Fibroblast of skin of right biceps (primary cell): ENCODE data around the gene ZNF441.
"Not testable (repeated sequence)": the region's sequence is repeated elsewhere in the genome, so short reads cannot be mapped to it uniquely, and the experiment has no call there.

Source experiments
- DNase-seq: peaks from one replicate; pipeline ENCODE4 v3.0.0-alpha.2; 2013

Gene ZNF441

DNA sequence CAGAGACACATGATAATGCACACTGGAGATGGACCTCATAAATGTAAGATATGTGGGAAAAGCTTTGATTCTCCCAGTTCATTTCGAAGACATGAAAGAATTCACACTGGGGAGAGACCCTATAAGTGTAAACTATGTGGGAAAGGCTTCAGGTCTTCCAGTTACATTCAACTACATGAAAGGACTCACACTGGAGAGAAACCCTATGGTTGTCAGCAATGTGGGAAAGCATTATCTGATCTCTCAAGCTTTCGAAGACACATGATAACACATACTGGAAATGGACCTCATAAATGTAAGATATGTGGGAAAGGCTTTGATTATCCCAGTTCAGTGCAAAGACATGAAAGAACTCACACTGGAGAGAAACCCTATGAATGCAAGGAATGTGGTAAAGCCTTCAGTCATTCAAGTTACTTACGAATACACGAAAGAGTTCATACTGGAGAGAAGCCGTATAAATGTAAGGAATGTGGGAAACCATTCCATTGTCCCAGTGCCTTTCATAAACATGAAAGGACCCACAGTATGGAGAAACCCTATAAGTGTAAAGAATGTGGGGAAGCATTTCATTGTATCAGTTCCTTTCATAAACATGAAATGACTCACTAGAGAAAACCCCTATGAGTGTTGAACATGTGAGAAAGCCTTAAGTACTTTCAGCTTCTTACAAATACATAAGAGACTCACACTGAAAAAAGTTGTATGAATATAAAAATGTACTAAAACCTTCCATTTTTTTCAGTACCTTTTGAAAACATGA lies 14.7 kb downstream of the ZNF441 start:
- peak; percentile 19 for DNase-seq

DNA sequence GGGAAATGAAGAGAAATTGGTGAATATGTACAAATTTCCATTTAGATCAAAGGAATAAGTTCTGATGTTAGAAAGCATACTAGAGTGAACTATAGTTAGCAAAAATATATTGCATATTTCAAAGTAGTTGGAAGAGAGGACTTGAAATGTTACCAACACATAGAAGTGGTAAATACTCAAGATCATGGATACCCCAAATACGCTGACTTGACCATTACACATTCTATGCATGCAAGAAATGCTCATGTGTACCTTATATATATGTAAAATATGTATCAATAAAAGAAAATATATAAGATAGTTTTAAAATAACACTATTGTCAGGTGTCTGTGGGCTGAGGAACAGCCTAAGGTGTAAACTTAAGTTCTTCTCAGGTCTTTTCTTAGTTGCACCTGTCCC lies 17.0 kb downstream of the ZNF441 start:
- no peak for DNase-seq

DNA sequence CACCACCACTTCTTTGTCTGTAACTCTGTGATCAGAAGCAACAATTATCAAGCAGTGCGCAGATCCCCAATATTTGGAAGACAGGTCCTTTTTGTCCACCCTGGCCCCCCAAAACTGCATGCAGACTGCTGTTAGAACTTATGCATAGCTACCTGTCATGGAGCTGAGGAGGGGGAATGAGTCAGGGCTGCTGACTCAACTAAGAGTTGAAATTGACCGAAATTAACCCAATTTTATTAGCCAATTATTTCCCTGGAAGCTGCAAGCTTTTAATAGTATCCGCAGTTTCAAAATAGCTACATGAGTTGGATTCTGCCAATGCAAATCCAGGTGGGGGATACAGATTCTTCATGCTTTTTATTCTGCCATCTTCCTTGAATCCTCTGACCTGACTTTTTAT lies 17.6 kb downstream of the ZNF441 start:
- no peak for DNase-seq

DNA sequence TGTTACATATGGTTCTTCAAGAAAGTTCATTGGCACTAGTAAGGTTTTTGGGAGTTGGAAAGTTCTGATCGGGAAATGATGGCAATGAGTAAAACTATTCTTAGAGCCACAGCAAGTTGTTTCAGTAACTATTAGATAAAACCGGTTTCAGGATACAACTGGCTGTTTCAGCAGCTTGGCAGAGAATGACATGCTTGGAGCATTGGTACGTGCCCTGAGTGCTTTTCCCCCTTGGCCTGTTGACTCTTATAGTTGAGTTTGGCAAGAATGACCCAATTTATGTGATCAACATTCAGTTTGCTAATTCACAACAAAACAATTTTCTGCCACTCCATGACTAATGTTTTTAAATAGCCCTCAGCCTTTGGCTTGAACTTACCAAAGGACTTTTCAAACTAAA lies 20.7 kb downstream of the ZNF441 start:
- DNase-seq: no peak

DNA sequence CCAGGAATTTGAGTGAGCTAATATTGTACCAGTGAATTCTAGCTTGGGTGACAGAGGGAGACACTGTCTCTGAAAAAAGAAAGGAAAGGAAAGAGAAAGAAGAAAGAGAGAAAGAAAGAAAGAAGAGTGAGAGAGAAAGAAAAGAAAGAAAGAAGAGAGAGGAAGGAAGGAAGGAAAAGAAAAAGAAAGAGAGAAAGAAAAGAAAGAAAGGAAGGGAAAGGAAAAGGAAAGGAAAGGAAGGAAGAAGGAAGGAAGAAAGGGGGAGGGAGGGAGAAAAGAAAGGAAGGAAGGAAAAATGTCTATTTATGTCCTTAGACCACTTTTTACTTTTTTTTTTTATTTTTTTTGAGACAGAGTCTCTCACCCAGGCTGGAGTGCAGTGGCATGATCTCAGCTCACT lies 26.1 kb downstream of the ZNF441 start:
- DNase-seq: no peak

DNA sequence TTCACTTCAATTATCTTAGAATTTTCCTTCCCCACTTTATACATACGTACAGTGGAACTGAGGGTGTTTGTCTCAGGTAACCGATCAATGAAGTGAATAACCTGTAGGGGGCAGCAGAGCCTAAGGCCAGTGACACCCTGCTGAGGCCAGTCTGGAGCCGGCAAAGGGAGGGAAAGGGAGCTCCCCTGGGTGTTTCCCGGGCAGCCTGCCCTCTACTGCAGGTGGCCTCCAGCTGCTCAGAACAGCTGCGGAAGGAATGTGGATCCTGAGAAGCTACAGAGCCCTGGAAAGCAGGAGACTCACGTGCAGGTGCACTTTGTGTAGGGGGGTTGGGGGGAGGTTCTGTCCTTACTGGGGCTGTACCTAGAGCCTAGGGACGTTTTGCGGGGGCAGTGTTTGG lies 30.7 kb downstream of the ZNF441 start:
- peak; percentile 84 for DNase-seq

DNA sequence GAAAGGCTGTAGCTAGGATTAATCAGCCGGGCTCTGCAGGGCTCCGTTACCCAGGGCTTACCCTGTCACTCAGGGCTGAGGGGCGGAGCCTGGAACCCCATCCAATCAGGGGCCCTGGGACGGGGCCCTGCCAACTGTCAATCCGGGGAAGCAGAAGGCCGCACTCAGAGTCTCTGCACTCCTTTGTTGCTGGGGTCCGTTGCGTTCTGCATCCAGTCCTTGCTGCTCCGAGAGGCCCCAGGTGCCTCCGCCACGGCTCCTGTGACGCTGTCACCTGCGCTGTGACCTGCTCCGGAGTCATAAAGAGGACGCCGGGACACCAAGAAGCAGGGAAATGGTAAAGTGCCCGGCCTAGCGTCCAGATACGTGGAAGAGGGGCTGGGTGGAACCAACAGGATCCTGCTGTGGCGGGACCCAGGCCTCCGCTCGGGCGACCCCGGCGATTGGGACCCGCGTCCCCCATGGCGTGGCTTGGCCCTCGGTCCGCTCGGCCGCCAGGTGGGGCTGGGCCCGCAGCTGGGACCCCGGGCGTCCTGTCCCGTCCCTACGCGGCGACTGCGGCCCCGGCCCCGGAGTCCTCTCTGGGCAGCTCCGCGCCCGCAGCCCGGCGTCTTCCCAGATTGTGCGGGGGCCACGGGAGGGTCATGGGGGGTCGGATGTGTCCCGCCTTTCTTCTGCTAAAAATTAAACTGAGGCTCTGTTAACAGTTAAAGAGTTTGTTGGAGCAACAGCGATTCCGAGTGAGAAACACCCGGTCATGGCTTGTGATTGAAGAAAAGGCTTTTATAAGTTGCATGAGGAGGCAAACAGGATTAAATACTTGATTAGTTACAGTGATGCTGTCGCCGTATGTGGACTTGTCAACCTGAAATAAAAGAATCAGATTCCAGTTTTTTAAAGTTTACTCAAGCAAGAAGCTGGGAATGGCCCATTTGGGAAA lies 31.9 kb downstream of the ZNF441 start, which contains the start of gene ZNF491:
TSS of gene ZNF491 (plus strand) at position 133 of the 940 bp plus-strand sequence. CDS start 7,431 bp downstream, outside the sequence.
- peak; percentile 88 for DNase-seq

DNA sequence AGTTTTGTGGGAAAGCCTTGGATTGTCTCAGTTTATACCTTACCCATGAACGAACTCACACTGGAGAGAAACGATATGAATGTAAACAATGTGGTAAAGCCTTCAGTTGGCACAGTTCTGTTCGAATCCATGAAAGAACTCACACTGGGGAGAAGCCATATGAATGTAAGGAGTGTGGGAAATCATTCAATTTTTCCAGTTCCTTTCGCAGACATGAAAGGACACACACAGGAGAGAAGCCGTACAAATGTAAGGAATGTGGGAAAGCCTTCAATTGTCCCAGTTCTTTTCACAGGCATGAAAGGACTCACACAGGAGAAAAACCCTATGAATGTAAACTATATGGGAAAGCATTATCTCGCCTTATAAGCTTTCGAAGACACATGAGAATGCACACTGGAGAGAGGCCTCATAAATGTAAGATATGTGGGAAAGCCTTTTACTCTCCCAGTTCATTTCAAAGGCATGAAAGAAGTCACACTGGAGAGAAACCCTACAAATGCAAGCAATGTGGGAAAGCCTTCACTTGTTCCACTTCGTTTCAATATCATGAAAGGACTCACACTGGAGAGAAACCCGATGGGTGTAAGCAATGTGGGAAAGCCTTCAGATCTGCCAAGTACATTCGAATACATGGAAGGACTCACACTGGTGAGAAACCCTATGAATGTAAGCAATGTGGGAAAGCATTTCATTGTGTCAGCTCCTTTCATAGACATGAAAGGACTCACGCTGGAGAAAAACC lies 39.7 kb downstream of the ZNF441 start:
- DNase-seq: no peak

DNA sequence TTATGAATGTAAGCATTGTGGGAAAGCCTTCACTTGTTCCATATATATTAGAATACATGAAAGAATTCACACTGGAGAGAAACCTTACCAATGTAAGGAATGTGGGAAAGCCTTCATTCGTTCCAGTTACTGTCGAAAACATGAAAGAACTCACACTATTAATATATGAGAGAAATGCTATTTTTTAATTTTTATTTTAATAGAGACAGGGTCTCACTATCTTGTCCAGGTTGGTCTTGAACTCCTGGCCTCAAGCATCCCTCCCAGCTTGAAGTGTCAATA lies 40.2 kb downstream of the ZNF441 start:
- no peak for DNase-seq

DNA sequence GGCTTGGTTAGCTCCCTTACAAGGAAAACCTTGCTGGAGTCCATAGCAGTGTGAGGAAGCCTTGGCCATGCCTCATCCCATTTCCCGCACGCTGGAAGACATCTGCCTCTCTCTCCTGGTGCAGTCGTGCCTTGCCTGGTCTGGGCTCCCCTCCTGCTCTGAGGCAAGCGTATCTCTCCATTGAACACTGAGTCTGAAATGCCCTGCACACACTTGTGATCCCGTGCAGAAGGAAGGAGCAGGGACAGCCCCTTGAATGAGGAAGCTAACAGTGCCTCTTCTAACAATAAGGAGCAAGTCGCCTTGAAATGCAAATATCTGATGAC lies 46.9 kb downstream of the ZNF441 start:
- no peak for DNase-seq

DNA sequence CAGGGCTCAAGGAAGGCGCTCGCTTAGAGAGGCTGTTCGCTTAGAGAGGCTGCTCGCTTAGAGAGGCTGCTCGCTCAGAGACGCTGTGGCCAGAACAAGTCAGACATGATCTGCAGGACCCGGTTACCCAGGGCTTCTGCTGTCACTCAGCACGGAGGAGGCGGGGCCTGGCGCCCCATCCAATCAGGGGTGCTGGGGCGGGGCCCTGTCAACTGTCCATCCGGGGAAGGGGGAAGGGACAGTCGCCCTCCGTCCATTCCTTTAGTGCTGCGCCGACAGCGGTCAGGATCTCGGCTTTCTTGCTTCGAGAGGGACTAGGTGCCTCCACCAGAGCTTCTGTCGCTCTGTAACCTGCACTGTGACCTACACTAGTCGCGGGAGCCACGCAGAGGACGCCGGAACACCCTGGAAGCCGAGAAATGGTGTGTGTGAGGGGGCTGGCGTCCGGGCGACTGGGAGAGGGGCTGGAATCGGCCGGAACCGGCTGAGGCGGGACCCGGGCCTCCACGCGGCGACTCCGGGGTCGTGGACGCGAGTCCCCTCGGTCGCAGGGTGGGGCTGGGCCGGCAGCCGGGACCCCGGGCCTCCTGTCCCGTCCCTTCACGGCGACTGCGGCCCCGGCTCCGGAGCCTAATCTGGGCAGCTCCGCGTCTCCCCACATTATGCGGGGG lies 47.4 kb downstream of the ZNF441 start, which contains the start of gene ZNF440:
TSS of gene ZNF440 (plus strand) at position 245 of the 671 bp plus-strand sequence. CDS start at position 420, 175 bp downstream.
- peak; percentile 91 for DNase-seq

DNA sequence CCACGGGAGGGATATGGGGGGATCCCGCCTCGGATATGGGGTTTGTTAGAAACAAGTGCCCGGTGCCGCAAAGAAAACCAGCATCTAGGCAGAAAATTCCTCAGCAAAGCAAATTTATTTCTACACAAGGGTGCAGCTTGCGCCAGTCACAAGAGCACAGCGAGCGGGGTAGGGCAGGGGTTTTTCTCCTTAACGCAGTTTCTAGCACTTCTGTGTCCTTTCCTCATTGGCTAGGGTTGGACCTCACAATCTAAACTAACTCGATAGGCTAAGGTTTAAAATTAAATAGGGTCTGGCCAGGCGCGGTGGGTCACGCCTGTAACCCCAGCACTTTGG lies 47.9 kb downstream of the ZNF441 start:
- peak; percentile 28 for DNase-seq

DNA sequence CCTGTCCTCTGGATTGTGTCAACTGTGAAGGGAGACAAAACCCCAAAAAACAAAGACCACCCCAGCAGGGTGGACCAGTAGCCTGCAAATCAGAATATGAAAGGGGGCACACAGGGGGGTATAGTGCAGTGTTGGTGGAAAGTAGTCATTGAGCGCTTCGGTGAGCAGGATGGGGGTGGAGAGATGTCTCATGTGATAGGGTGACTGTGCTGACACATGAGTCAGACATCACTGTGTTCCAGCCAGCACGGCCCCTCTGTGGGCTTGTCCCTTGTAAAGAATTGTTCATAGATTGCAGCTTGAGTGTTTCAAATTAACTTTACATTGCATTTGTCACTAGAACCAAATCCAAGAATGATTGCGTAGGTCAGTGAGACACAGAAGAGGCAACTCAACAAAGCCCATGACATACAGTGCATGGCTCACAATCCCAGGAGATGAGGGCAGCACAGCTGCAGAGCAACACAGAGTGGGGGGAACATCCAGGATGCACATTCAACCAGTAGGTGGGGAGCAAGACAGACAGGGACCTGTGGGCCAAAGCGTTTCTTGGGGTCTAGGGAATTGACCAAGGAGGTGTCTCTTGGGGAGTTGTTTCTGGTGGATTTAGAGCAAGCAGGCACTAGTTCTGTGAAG lies 54.8 kb downstream of the ZNF441 start:
- DNase-seq: peak; percentile 61

DNA sequence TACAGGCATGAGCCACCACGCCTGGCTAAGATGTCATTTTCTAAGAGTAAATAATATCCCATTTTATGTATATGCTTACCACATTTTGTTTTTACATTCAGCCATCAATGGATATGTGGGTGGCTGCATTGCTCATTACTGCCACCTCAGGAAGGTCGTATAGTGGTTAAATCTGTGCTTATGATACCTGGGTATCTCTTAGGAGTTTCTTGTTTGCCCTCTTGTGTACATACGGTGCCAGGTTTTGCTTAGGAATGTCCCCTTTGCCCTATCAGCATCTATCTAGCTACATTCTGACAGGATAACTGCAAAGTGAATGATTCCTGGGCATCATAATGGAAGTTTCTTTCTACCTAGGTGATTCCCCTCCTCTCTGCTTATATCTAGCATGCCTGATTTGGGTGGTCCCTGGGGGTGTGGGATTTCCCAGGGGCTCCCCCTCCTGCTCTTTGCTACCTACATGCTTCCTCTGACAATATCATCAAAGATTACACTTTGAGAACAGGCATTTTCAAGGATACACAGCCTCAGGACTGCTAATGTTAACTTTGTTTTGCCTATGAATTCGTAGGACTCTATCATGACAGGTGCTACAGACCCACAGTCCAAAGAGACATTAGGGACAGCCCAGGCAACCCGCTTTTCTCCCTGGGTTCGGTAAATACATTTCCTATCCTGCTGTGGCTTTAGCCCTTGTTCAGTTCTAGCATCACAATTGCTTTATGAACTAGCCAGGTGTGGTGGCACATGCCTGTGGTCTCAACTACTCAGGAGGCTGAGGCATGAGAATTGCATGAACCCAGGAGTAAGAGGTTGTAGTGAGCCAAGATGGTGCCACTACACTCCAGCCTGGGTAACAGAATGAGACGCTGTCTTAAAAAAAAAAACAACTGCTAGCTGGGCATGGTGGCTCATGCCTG lies 62.4 kb downstream of the ZNF441 start:
- not testable (repeated sequence) for DNase-seq

DNA sequence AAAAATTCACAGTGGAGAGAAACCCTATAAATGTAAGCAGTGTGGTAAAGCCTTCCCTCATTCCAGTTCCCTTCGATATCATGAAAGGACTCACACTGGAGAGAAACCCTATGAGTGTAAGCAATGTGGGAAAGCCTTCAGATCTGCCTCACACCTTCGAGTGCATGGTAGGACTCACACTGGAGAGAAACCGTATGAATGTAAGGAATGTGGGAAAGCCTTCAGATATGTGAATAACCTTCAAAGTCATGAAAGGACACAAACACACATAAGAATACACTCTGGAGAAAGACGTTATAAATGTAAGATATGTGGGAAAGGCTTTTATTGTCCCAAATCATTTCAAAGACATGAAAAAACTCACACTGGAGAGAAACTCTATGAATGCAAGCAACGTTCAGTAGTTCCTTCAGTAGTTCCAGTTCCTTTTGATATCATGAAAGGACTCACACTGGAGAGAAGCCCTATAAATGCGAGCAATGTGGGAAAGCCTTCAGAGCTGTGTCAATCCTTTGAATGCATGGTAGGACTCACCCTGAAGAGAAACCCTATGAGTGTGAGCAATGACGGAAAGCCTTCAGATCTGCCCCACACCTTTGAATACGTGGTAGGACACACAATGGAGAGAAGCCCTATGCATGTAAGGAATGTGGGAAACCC lies 65.6 kb downstream of the ZNF441 start:
- peak; percentile 8 for DNase-seq

DNA sequence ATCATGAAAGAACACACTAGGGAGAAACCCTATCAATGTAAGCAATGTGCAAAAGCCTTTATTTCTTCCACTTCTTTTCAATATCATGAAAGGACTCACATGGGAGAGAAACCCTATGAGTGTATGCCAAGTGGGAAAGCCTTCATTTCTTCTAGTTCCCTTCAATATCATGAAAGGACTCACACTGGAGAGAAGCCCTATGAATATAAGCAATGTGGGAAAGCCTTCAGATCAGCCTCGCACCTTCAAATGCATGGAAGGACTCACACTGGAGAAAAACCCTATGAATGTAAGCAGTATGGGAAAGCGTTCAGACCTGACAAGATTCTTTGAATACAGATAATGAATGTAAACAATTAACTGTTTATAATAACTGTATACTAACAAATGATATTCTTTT lies 66.7 kb downstream of the ZNF441 start:
- DNase-seq: no peak
